Measurements from ENCODE around the gene ANO10. TPM values are rescaled to one million over a fixed set of nuclear protein-coding genes. Genes with fewer than 3 reads are reported as not detected.

Gene ANO10
- total RNA-seq, 1 donor from 2014 or later, result 24.9 TPM

DNA sequence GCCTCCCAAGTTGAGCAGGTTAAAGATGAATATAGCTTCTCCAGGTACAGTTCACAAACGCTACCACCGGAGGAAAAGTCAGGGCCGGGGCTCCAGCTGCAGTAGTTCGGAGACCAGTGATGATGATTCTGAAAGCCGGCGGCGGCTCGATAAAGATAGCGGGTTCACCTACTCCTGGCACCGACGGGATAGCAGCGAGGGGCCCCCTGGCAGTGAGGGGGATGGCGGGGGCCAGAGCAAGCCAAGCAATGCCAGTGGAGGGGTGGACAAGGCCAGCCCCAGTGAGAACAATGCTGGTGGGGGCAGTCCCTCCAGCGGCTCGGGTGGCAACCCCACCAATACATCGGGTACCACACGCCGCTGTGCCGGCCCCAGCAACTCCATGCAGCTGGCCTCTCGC lies 274.0 kb downstream of the ANO10 start:
- H3K4me1 ChIP-seq, result no peaks in the 10 kb centered on the region
- no peak overlapping the region for H3K4me3 ChIP-seq
- peaks cover 10 to 20% of the 10 kb centered on the region in 2 donors for H3K9me3 ChIP-seq
- TF ChIP-seq, protein P1, sequence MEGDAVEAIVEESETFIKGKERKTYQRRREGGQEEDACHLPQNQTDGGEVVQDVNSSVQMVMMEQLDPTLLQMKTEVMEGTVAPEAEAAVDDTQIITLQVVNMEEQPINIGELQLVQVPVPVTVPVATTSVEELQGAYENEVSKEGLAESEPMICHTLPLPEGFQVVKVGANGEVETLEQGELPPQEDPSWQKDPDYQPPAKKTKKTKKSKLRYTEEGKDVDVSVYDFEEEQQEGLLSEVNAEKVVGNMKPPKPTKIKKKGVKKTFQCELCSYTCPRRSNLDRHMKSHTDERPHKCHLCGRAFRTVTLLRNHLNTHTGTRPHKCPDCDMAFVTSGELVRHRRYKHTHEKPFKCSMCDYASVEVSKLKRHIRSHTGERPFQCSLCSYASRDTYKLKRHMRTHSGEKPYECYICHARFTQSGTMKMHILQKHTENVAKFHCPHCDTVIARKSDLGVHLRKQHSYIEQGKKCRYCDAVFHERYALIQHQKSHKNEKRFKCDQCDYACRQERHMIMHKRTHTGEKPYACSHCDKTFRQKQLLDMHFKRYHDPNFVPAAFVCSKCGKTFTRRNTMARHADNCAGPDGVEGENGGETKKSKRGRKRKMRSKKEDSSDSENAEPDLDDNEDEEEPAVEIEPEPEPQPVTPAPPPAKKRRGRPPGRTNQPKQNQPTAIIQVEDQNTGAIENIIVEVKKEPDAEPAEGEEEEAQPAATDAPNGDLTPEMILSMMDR (IDR thresholded peaks at IDR 0.05), result no peak
- H3K36me3 ChIP-seq, result peaks cover 35 to 82% of the 10 kb centered on the region in 2 donors
- intact Hi-C loops (cut with DNase I), result no loop called here
- no peak overlapping the region for H3K27ac ChIP-seq
- no peak for DNase-seq (ENCODE audit: low spot score in 2 of 2)
- no peaks in the 10 kb centered on the region for H3K27me3 ChIP-seq

- no peaks in the 10 kb centered on the region for H3K27me3 ChIP-seq
- no peak overlapping the region for H3K27ac ChIP-seq
- intact Hi-C loops (cut with DNase I), result no loop called here
- TF ChIP-seq, protein P1 (IDR thresholded peaks at IDR 0.05), result no peak
- no peak for DNase-seq (ENCODE audit: low spot score in 2 of 2)
- H3K4me3 ChIP-seq, result no peak overlapping the region
- H3K36me3 ChIP-seq, result peaks cover 40 to 88% of the 10 kb centered on the region in 2 donors
- peaks cover 4 to 14% of the 10 kb centered on the region in 2 donors for H3K9me3 ChIP-seq
- no peaks in the 10 kb centered on the region for H3K4me1 ChIP-seq
Measured at GRCh38 chr3:43346978-43347749, 274.6 kb downstream of the ANO10 start.

DNA sequence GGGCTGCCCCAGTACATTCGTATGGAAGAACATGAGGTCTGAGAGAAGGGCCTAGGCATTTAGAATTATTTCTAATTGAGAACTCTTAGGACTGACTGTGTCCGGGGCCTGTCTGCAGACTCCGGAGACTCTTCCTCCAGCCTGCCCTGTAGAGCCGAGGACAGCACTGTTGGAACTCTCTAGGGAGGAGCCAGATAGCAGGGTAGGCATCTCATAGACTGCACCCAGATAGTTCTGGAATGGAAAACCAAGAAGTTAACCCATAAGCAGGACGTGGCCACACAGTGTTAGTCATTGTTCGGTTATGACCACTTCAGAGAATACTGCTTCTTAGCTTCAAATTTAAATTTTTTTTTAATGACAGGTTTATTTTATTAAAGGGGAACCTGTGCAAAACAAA lies 275.9 kb downstream of the ANO10 start:
- peaks cover 45 to 99% of the 10 kb centered on the region in 2 donors for H3K36me3 ChIP-seq
- intact Hi-C loops (cut with DNase I), result no loop called here
- H3K27me3 ChIP-seq, result no peaks in the 10 kb centered on the region
- no peak overlapping the region for H3K4me3 ChIP-seq
- TF ChIP-seq, protein P1 (IDR thresholded peaks at IDR 0.05), result no peak
- H3K9me3 ChIP-seq, result peaks cover 0 to 5% of the 10 kb centered on the region in 2 donors
- no peaks in the 10 kb centered on the region for H3K4me1 ChIP-seq
- H3K27ac ChIP-seq, result no peak overlapping the region
- DNase-seq (ENCODE audit: low spot score in 2 of 2), result no peak

DNA sequence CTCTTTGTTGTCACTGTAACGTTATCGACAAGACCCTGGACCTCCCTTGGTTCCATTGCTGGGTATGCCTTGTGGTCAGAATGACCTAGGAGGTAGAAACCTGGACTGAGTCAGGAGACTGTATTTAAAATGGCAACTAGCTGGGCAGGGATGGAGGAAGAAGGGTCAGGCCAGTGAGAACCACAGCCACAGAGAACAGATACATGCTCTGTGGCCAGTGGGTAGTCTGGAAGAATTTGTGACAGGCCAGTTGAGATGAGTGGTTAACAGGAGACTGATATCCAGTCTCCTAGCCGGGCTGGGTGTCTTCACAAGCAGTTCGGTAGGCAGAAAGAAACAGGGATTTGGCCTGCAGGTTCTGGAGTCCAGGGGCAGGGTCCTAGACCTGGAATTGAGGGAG lies 276.6 kb downstream of the ANO10 start:
- no peak for DNase-seq (ENCODE audit: low spot score in 2 of 2)
- peaks cover 48 to 99% of the 10 kb centered on the region in 2 donors for H3K36me3 ChIP-seq
- no peak overlapping the region for H3K4me3 ChIP-seq
- H3K27ac ChIP-seq, result no peak overlapping the region
- H3K9me3 ChIP-seq, result peaks cover 0 to 5% of the 10 kb centered on the region in 2 donors
- H3K4me1 ChIP-seq, result no peaks in the 10 kb centered on the region
- intact Hi-C loops (cut with DNase I), result no loop called here
- H3K27me3 ChIP-seq, result no peaks in the 10 kb centered on the region
- TF ChIP-seq, protein P1 (IDR thresholded peaks at IDR 0.05), result no peak

DNA sequence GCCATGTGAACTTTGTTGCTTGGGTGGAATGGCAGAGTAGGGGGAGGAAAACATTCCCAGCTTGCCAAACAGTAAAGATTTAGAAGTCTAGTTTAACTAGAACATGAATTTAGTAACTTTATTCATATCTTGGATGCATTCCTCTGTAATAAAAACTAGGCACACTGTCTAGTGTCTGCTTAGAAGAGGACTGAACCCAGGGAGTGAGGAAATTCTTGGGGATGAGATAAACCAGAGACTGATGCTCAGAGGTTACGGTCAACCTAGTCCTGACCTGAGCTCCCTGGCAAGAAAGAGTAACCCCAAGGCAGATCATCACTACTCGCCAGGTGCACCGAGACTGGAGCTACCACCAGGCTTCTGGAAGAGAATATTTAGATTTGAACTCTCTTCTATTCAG lies 277.3 kb downstream of the ANO10 start:
- Histone ChIP-seq H3K4me3 (no peak overlapping the region), H3K36me3 (peaks cover 52 to 96% of the 10 kb centered on the region in 2 donors), H3K27ac (no peak overlapping the region), H3K27me3 (no peaks in the 10 kb centered on the region), H3K4me1 (no peaks in the 10 kb centered on the region), H3K9me3 (peaks cover 0 to under 1% of the 10 kb centered on the region in 2 donors)
- intact Hi-C loops (cut with DNase I), result no loop called here
- no peak for DNase-seq (ENCODE audit: low spot score in 2 of 2)
- TF ChIP-seq, protein P1 (IDR thresholded peaks at IDR 0.05), result no peak
